Adipocyte (in vitro differentiated cells): ENCODE data around the gene KMT2E.

Experiments used
- DNase-seq: peaks from one replicate; pipeline ENCODE4 v3.0.0-alpha.2; 2015; ENCODE audit warnings: low read depth
- H3K27me3 ChIP-seq: replicated peaks from 2 replicates; pipeline ENCODE4 v1.7.0; 2013; ENCODE audit warnings: mild to moderate bottlenecking, low read length, moderate library complexity; ENCODE audit not compliant: control insufficient read depth, insufficient read depth
- H3K36me3 ChIP-seq: 2 replicates; pipeline ENCODE4 v1.7.0; 2013; ENCODE audit warnings: low read length, mild to moderate bottlenecking, moderate library complexity; ENCODE audit not compliant: control insufficient read depth, insufficient read depth, severe bottlenecking
- H3K4me1 ChIP-seq: 2 replicates; pipeline ENCODE4 v1.7.0; 2013; ENCODE audit warnings: mild to moderate bottlenecking, low read length, moderate library complexity; ENCODE audit not compliant: control insufficient read depth, insufficient read depth
- H3K4me3 ChIP-seq: 2 replicates; pipeline ENCODE4 v1.7.0; 2013; ENCODE audit warnings: mild to moderate bottlenecking, low read length, moderate library complexity
- H3K9ac ChIP-seq: 2 replicates; pipeline ENCODE4 v1.7.0; 2013; ENCODE audit warnings: mild to moderate bottlenecking, low read length, moderate library complexity
- H3K9me3 ChIP-seq: 2 replicates; pipeline ENCODE4 v1.7.0; 2013; ENCODE audit warnings: mild to moderate bottlenecking, low read length, moderate library complexity; ENCODE audit not compliant: control insufficient read depth

The KMT2E gene, protein sequence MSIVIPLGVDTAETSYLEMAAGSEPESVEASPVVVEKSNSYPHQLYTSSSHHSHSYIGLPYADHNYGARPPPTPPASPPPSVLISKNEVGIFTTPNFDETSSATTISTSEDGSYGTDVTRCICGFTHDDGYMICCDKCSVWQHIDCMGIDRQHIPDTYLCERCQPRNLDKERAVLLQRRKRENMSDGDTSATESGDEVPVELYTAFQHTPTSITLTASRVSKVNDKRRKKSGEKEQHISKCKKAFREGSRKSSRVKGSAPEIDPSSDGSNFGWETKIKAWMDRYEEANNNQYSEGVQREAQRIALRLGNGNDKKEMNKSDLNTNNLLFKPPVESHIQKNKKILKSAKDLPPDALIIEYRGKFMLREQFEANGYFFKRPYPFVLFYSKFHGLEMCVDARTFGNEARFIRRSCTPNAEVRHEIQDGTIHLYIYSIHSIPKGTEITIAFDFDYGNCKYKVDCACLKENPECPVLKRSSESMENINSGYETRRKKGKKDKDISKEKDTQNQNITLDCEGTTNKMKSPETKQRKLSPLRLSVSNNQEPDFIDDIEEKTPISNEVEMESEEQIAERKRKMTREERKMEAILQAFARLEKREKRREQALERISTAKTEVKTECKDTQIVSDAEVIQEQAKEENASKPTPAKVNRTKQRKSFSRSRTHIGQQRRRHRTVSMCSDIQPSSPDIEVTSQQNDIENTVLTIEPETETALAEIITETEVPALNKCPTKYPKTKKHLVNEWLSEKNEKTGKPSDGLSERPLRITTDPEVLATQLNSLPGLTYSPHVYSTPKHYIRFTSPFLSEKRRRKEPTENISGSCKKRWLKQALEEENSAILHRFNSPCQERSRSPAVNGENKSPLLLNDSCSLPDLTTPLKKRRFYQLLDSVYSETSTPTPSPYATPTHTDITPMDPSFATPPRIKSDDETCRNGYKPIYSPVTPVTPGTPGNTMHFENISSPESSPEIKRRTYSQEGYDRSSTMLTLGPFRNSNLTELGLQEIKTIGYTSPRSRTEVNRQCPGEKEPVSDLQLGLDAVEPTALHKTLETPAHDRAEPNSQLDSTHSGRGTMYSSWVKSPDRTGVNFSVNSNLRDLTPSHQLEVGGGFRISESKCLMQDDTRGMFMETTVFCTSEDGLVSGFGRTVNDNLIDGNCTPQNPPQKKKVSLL (N-terminal part only)

DNA sequence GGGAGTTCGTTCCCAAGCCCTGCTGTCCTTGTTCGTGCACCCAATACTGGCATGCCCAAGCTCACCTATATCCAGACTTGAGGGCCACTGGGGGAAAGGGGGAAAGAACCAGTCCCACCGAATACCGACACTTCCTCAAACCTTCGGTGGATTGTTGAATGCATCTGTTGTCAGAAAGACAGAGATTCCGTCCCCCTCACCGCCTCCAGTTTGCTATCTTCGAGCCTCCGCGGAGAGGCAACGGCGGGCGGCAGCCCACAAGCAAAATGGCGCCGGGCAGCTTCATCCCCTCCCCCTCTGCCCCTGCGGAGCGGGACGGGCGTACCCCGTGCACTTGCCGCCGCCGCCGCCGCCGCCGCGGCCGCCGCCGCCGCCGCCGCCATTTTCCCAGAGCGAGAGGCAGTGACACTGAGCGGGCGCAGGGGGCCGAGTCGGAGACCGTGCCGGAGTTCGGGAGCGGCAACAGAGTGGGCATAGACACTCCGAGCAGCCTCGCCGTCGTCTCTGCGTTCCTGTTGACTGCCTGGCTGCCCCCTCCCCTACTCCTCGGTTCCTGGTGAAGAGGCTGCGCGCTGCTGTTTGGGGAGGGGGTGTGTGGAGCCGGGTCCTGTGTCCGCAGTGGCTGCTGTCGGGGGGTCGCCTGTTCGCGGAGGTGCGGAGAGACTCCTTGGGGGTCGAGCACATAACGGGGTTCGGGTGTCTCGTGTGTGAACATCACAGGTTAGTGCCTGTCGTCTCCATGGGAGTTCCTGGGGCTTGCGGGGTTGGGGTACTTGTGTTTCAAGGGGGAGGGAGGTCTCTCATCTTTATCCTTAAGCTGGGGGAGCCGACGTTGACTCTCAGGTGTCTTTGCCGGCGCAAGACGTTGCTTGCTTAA lies at the start of gene KMT2E:
KMT2E (plus strand) TSS at position 390 of the 877 bp plus-strand sequence. CDS start 26,748 bp downstream, outside the sequence.
- Histone ChIP-seq H3K36me3 (peaks cover 4% of the 10 kb centered on the region), H3K27me3 (no peaks in the 10 kb centered on the region), H3K9me3 (no peaks in the 10 kb centered on the region), H3K4me3 (peak within 1 kb of the TSS; percentile 98), H3K9ac (peak within 1 kb of the TSS; percentile 100), H3K4me1 (peaks cover 44% of the 10 kb centered on the region)
- DNase-seq = peak; percentile 94

DNA sequence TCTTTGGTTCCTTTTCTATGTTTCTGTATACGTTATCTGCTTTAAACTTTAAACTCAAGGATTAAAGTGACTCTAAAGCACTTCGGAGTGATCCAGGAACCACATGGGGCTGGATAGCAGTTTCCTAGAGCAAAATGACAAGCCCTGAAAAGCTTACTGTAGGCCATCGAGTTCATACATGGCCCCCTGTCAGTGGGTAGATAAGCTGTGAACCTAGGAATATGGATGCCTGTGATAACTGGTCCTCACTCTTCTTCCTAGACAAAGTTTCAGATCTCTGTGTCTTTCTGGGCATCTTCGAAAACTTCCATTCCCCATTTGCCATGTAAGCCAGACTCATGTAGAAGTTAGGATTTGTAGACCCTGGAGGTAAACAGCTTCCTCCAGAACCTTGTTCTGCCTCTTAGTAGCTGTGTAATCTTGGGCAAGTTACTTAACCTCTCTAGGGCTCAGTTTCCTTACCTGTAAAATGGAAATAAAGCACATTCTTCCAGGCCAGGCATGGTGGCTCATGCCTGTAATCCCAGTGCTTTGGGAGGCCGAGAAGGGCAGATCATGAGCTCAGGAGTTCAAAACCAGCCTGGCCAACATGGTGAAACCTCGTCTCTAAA lies 49.3 kb upstream of the KMT2E start:
- H3K4me1 ChIP-seq = peaks cover 56% of the 10 kb centered on the region
- no peaks in the 10 kb centered on the region for H3K9me3 ChIP-seq
- no peak for DNase-seq
- H3K36me3 ChIP-seq = no peaks in the 10 kb centered on the region
- H3K9ac ChIP-seq = no peak overlapping the region
- H3K27me3 ChIP-seq = no peaks in the 10 kb centered on the region
- H3K4me3 ChIP-seq = no peak overlapping the region

DNA sequence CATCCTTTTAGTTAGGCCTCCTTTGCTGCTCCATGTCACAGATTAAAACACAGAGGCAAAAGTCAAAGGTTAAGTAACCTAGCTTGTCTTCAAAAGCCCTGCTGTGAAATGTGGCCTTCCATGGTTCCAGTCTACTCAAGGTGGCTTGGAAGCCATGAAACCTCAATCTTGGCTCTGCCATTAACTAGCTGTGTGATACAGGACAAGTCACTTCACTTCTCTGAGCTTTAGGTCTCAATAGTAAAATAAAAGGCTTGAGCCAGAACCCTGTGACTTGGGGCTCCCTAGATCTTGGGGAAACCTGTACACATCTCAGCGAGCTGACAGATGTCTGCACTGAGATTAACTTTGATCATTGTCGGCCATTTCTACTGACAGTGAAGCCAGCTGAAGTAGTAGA lies 48.0 kb upstream of the KMT2E start:
- H3K4me3 ChIP-seq = no peak overlapping the region
- H3K36me3 ChIP-seq = no peaks in the 10 kb centered on the region
- no peaks in the 10 kb centered on the region for H3K27me3 ChIP-seq
- no peaks in the 10 kb centered on the region for H3K9me3 ChIP-seq
- H3K9ac ChIP-seq = no peak overlapping the region
- no peak for DNase-seq
- H3K4me1 ChIP-seq = peaks cover 52% of the 10 kb centered on the region

DNA sequence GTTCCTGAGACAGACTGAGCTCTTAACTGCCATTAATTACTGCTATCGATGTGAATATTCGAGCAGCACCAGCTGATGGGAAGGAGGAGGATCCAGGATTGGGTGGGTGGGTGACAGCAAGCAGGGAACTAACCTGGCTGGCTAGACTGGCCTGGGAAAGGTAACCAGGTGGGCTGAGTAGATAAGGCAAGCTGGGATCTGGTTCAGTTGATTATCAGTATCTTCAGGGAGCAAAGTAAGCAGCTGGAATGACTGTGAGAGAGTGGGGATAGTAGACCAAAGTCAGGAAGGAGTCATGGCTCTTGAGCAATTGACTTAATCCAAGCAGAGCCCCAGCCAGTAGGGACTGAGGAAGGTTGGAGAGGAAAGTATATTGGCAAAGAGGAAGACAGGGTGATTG lies 46.9 kb upstream of the KMT2E start:
- no peak for DNase-seq
- no peak overlapping the region for H3K9ac ChIP-seq
- no peaks in the 10 kb centered on the region for H3K9me3 ChIP-seq
- H3K27me3 ChIP-seq = no peaks in the 10 kb centered on the region
- peaks cover 55% of the 10 kb centered on the region for H3K4me1 ChIP-seq
- H3K36me3 ChIP-seq = no peaks in the 10 kb centered on the region
- no peak overlapping the region for H3K4me3 ChIP-seq

DNA sequence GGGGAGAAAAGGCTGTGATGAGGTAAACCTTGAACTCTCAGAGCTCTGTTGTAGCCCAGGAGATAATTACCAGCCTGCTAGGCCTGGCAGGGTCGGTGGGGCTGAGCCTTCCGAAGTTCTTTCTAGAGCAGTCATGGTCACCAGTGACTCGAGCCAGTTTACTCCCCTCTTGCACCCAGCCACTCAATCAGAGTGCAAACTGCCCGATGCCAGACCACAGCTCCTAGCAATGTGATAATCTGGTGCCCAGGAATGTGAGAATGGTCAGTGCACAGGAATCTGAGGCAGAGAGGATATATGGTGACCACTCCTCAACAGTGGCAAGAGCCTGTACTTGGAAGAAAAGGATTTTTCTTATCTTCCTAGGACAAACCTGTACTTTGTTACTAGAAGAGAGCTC lies 46.4 kb upstream of the KMT2E start:
- peak overlapping the region; percentile 52 for H3K9ac ChIP-seq

DNA sequence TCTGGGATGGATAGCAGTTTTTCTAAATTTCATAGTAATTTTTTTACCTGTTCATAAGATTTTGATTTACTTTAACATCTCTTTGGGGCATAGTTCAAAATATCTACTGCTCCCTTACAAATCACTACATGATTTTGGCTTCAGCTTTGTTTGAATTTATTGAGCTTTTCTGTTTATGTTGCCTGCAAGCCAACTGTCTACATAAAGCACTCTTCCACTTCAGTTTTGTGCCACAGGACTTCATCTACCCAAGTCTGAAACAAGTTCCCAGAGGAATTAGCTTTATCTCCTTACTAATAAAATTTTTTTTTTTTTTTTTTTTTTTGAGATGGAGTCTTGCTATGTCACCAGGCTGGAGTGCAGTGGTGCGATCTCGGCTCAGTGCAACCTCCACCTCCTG lies 45.4 kb upstream of the KMT2E start:
- DNase-seq = no peak
- Histone ChIP-seq H3K4me1 (peaks cover 49% of the 10 kb centered on the region), H3K36me3 (no peaks in the 10 kb centered on the region), H3K4me3 (no peak overlapping the region), H3K9me3 (no peaks in the 10 kb centered on the region), H3K9ac (peak overlapping the region; percentile 52), H3K27me3 (no peaks in the 10 kb centered on the region)

More for the DNA sequence above, 46.4 kb upstream of the KMT2E start:
- Histone ChIP-seq H3K27me3 (no peaks in the 10 kb centered on the region), H3K4me1 (peaks cover 55% of the 10 kb centered on the region), H3K4me3 (no peak overlapping the region), H3K9me3 (no peaks in the 10 kb centered on the region), H3K36me3 (no peaks in the 10 kb centered on the region)
- DNase-seq = no peak

DNA sequence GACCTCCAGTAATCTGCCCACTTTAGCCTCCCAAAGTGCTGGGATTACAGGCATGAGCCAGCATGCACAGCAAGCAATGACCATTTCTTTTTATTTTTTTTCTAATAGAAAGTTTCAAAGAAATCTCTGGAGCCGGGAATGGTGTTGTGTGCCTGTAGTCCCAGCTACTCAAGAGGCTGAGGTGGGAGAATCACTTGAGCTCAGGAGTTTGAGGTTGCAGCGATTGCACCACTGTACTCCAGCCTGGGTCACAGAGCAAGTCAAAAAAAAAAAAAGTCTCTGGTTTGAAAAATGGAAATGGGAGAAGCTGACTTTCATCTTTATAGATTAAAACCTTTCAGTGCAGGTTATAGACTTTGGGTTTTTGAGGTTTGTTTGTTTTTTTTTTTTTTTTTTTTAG lies 44.8 kb upstream of the KMT2E start:
- Histone ChIP-seq H3K9me3 (no peaks in the 10 kb centered on the region), H3K4me3 (no peak overlapping the region), H3K4me1 (peaks cover 52% of the 10 kb centered on the region), H3K9ac (no peak overlapping the region), H3K27me3 (no peaks in the 10 kb centered on the region), H3K36me3 (no peaks in the 10 kb centered on the region)
- DNase-seq = no peak

DNA sequence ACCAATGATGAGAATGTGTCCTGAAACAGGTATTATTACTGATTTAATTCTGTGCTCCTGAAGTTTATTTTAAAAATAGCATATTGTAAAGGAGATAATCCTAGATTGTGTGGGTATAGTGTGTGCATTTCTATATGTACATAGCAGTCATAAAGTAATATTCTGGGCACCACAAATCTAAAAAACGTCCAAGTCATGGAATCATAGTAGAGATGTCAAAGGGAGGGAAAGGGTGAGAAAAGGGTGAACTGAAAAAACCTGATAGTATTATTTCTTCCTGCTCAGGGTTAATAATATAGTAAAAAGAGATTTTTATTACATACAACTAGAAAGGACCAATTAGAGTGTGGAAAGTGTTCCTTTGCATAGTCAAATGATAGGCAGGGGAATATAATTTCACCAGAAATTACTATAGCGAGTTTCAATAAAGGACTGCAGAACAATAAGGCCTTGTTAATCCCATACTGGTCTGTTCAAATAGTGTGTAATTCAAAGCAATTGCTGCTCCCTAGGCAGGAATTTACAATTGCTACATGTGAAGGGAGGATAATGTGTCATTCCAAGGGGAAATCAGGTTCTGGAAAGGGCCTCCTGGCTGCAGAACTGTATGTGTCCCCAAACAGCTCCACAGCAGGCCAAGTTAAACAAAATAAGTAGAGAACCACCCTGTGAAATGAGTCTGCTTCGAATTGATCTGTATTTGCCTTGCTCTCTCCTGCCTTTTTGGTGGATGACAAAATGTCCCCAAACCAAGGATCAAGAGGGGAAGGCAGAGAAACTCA lies 42.5 kb upstream of the KMT2E start:
- H3K36me3 ChIP-seq = no peaks in the 10 kb centered on the region
- H3K4me3 ChIP-seq = peak overlapping the region; percentile 31
- H3K9ac ChIP-seq = peak overlapping the region; percentile 84
- H3K4me1 ChIP-seq = peaks cover 56% of the 10 kb centered on the region
- peak; percentile 80 for DNase-seq
- H3K27me3 ChIP-seq = no peaks in the 10 kb centered on the region
- H3K9me3 ChIP-seq = no peaks in the 10 kb centered on the region

DNA sequence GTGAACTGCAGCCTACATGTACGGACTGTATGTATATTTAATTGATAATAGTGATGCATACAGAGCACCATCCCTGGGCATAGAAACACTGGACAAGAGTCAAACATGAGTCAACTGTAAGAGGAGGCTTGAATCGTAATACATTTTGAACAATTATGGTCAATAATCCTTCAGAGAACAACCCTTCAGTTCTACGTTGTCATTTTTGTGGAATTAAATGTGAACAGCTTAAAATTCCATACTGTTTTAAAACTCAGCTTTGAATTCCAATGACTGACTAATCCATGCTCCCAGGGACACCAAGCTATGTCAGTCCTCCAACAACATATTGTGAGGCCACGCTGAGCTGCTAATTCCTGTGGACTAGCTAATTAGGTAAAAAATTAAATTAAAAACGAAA lies 41.5 kb upstream of the KMT2E start:
- Histone ChIP-seq H3K4me1 (peaks cover 59% of the 10 kb centered on the region), H3K27me3 (no peaks in the 10 kb centered on the region), H3K9me3 (no peaks in the 10 kb centered on the region), H3K4me3 (peak overlapping the region; percentile 31), H3K9ac (peak overlapping the region; percentile 84), H3K36me3 (no peaks in the 10 kb centered on the region)
- peak; percentile 66 for DNase-seq
